Measurements from ENCODE around the gene RAB34.

Gene RAB34

GRCh38 chr17:28728364-28729200 is 10.9 kb upstream of the RAB34 start, which contains the start of gene NEK8:
Gene NEK8, plus strand, starts transcription at chr17:28728788. Its CDS starts 26 bp downstream, at chr17:28728814.
- peak within 1 kb of the TSS; percentile 51 for H3K23ac ChIP-seq (ENCODE audit: low read length)
- peak within 1 kb of the TSS; percentile 88 for H3K56ac ChIP-seq (ENCODE audit: low read length)
- peak within 1 kb of the TSS; percentile 26 for H3K4me2 ChIP-seq (ENCODE audit: low read length)
- peaks cover 4% of the 10 kb centered on the region for H3K36me3 ChIP-seq (ENCODE audit: control insufficient read depth, insufficient read depth, low read length)
- H2AK5ac ChIP-seq (ENCODE audit: low read length) = no peak within 1 kb of the TSS
- no peaks in the 10 kb centered on the region for H3K79me2 ChIP-seq (ENCODE audit: control insufficient read depth, insufficient read depth, low read length)
- H2BK120ac ChIP-seq (ENCODE audit: low read depth, low read length) = peak within 1 kb of the TSS; percentile 74
- no peak within 1 kb of the TSS for H2BK15ac ChIP-seq (replicated peaks; ENCODE audit: low read depth)
- H3K27me3 ChIP-seq (ENCODE audit: insufficient read depth, low read length, poor library complexity) = no peaks in the 10 kb centered on the region
- no peaks in the 10 kb centered on the region for H3K79me1 ChIP-seq (ENCODE audit: low read length)
- H2BK5ac ChIP-seq (ENCODE audit: low read length) = peak within 1 kb of the TSS; percentile 84
- H4K5ac ChIP-seq (ENCODE audit: low read length) = no peak within 1 kb of the TSS
- peak within 1 kb of the TSS; percentile 90 for H3K27ac ChIP-seq (ENCODE audit: low read depth, low read length)
- peak within 1 kb of the TSS; percentile 88 for H3K18ac ChIP-seq (ENCODE audit: low read length)
- peak; percentile 92 for DNase-seq
- no CpG with 5 or more reads among the region's 64 CpGs for WGBS (ENCODE audit: extremely low coverage, insufficient coverage, low lambda C conversion rate)
- H4K8ac ChIP-seq (ENCODE audit: low read depth, low read length) = no peak within 1 kb of the TSS
- H3K4ac ChIP-seq (ENCODE audit: low read depth, low read length) = peak within 1 kb of the TSS; percentile 77
- H3K4me1 ChIP-seq (ENCODE audit: control insufficient read depth, low read depth, low read length) = no peaks in the 10 kb centered on the region
- H3K9ac ChIP-seq (ENCODE audit: low read length) = peak within 1 kb of the TSS; percentile 79
- H3K4me3 ChIP-seq (ENCODE audit: low read length) = peak within 1 kb of the TSS; percentile 59

- Histone ChIP-seq H3K4ac (ENCODE audit: low read depth, low read length) (peak overlapping the region; percentile 60), H2BK120ac (ENCODE audit: low read depth, low read length) (no peak overlapping the region), H3K79me1 (ENCODE audit: low read length) (peaks cover 6% of the 10 kb centered on the region), H3K23ac (ENCODE audit: low read length) (peak overlapping the region; percentile 51), H3K79me2 (ENCODE audit: control insufficient read depth, insufficient read depth, low read length) (peaks cover 11% of the 10 kb centered on the region), H3K27ac (ENCODE audit: low read depth, low read length) (peak overlapping the region; percentile 96), H3K18ac (ENCODE audit: low read length) (peak overlapping the region; percentile 85), H2AK5ac (ENCODE audit: low read length) (no peak overlapping the region), H3K9ac (ENCODE audit: low read length) (peak overlapping the region; percentile 94), H3K27me3 (ENCODE audit: insufficient read depth, low read length, poor library complexity) (no peaks in the 10 kb centered on the region), H3K56ac (ENCODE audit: low read length) (peak overlapping the region; percentile 96), H3K4me2 (ENCODE audit: low read length) (peak overlapping the region; percentile 96), H3K4me3 (ENCODE audit: low read length) (peak overlapping the region; percentile 63), H3K4me1 (ENCODE audit: control insufficient read depth, low read depth, low read length) (no peaks in the 10 kb centered on the region), H4K8ac (ENCODE audit: low read depth, low read length) (no peak overlapping the region), H3K36me3 (ENCODE audit: control insufficient read depth, insufficient read depth, low read length) (peaks cover 13% of the 10 kb centered on the region), H4K5ac (ENCODE audit: low read length) (no peak overlapping the region), H2BK15ac (replicated peaks; ENCODE audit: low read depth) (no peak overlapping the region), H2BK5ac (ENCODE audit: low read length) (peak overlapping the region; percentile 70)
- WGBS (ENCODE audit: extremely low coverage, insufficient coverage, low lambda C conversion rate) = no CpG with 5 or more reads among the region's 57 CpGs
- DNase-seq = peak; percentile 99
Measured at GRCh38 chr17:28726627-28727491, 9.2 kb upstream of the RAB34 start.

DNA sequence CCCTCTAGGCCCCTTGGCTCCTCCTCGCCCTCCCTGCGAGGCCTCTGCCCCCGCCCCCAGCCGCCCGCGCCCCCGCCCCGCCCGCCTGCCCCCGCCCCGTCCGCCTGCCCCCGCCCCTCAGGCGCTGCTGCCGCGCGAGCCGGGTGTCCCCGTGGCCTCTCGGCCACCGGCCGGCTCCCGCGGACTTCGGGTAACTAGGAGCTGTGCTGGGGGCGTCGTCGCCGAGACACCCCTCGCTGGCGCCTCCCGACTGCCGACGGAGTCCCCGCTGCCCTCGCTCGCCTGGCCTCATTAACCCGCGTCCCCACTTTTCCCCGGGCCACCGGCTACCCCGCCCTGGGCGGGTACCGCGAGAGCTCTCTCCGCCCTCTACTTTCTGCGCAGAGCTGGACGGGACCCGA is 8.6 kb upstream of the RAB34 start, which contains the start of gene TLCD1:
TSS of gene TLCD1 (minus strand) at position 8 of the 401 bp plus-strand sequence. CDS start 136 bp downstream, outside the sequence.
- Histone ChIP-seq H3K79me2 (ENCODE audit: control insufficient read depth, insufficient read depth, low read length) (peaks cover 17% of the 10 kb centered on the region), H4K5ac (ENCODE audit: low read length) (no peak within 1 kb of the TSS), H2BK15ac (replicated peaks; ENCODE audit: low read depth) (no peak within 1 kb of the TSS), H2AK5ac (ENCODE audit: low read length) (peak within 1 kb of the TSS; percentile 73), H3K56ac (ENCODE audit: low read length) (peak within 1 kb of the TSS; percentile 100), H3K36me3 (ENCODE audit: control insufficient read depth, insufficient read depth, low read length) (peaks cover 13% of the 10 kb centered on the region), H3K4ac (ENCODE audit: low read depth, low read length) (peak within 1 kb of the TSS; percentile 66), H3K9ac (ENCODE audit: low read length) (peak within 1 kb of the TSS; percentile 99), H3K79me1 (ENCODE audit: low read length) (peaks cover 8% of the 10 kb centered on the region), H2BK120ac (ENCODE audit: low read depth, low read length) (no peak within 1 kb of the TSS), H3K27me3 (ENCODE audit: insufficient read depth, low read length, poor library complexity) (no peaks in the 10 kb centered on the region), H2BK5ac (ENCODE audit: low read length) (peak within 1 kb of the TSS; percentile 96), H3K4me2 (ENCODE audit: low read length) (peak within 1 kb of the TSS; percentile 96), H3K4me3 (ENCODE audit: low read length) (peak within 1 kb of the TSS; percentile 63), H3K18ac (ENCODE audit: low read length) (peak within 1 kb of the TSS; percentile 34), H3K27ac (ENCODE audit: low read depth, low read length) (peak within 1 kb of the TSS; percentile 96), H3K4me1 (ENCODE audit: control insufficient read depth, low read depth, low read length) (no peaks in the 10 kb centered on the region), H3K23ac (ENCODE audit: low read length) (peak within 1 kb of the TSS; percentile 54), H4K8ac (ENCODE audit: low read depth, low read length) (no peak within 1 kb of the TSS)
- DNase-seq = peak; percentile 80
- no CpG with 5 or more reads among the region's 49 CpGs for WGBS (ENCODE audit: extremely low coverage, insufficient coverage, low lambda C conversion rate)

- Histone ChIP-seq H3K79me2 (ENCODE audit: control insufficient read depth, insufficient read depth, low read length) (peaks cover 21% of the 10 kb centered on the region), H3K36me3 (ENCODE audit: control insufficient read depth, insufficient read depth, low read length) (peaks cover 14% of the 10 kb centered on the region), H3K4ac (ENCODE audit: low read depth, low read length) (peak overlapping the region; percentile 66), H2BK15ac (replicated peaks; ENCODE audit: low read depth) (no peak overlapping the region), H3K4me2 (ENCODE audit: low read length) (peak overlapping the region; percentile 79), H3K9ac (ENCODE audit: low read length) (peak overlapping the region; percentile 99), H3K18ac (ENCODE audit: low read length) (peak overlapping the region; percentile 30), H3K27ac (ENCODE audit: low read depth, low read length) (peak overlapping the region; percentile 90), H4K5ac (ENCODE audit: low read length) (no peak overlapping the region), H3K4me1 (ENCODE audit: control insufficient read depth, low read depth, low read length) (no peaks in the 10 kb centered on the region), H3K56ac (ENCODE audit: low read length) (peak overlapping the region; percentile 100), H2AK5ac (ENCODE audit: low read length) (peak overlapping the region; percentile 73), H4K8ac (ENCODE audit: low read depth, low read length) (no peak overlapping the region), H2BK120ac (ENCODE audit: low read depth, low read length) (no peak overlapping the region), H3K23ac (ENCODE audit: low read length) (peak overlapping the region; percentile 54), H2BK5ac (ENCODE audit: low read length) (peak overlapping the region; percentile 96), H3K79me1 (ENCODE audit: low read length) (peaks cover 8% of the 10 kb centered on the region), H3K27me3 (ENCODE audit: insufficient read depth, low read length, poor library complexity) (no peaks in the 10 kb centered on the region), H3K4me3 (ENCODE audit: low read length) (peak overlapping the region; percentile 59)
- WGBS (ENCODE audit: extremely low coverage, insufficient coverage, low lambda C conversion rate) = no CpG with 5 or more reads among the region's 45 CpGs
- peak; percentile 93 for DNase-seq
Measured at GRCh38 chr17:28725660-28726225, 8.1 kb upstream of the RAB34 start.

DNA sequence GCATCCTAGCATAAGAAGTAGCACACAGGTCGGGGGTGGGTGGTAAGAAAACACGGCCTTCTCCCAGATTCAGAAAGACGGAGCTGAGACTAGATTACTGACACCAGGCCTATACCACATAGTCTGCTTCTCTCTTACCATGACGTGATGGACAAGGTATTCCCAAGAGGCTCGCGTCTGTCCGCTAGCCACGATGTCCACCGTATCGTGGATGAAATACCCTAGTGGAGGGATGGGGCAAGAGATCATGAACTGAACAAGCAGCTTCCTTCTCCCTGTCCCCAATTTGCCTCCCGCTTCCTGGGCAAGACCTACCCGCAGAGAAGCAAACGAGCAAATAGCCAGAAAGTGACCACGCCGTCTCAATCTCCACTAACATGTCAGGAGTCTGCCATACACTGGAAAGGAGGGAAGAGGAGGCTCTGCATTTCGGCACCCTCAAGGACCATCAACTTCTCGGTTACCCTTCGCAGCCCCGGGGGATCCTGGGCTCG is 7.5 kb upstream of the RAB34 start:
- no peak overlapping the region for H2BK120ac ChIP-seq (ENCODE audit: low read depth, low read length)
- peak overlapping the region; percentile 73 for H2BK5ac ChIP-seq (ENCODE audit: low read length)
- H3K27me3 ChIP-seq (ENCODE audit: insufficient read depth, low read length, poor library complexity) = no peaks in the 10 kb centered on the region

More for the DNA sequence above, 7.5 kb upstream of the RAB34 start:
- peak; percentile 79 for DNase-seq
- peak overlapping the region; percentile 99 for H3K9ac ChIP-seq (ENCODE audit: low read length)
- peak overlapping the region; percentile 46 for H2AK5ac ChIP-seq (ENCODE audit: low read length)
- H3K79me1 ChIP-seq (ENCODE audit: low read length) = peaks cover 9% of the 10 kb centered on the region
- peak overlapping the region; percentile 22 for H3K4ac ChIP-seq (ENCODE audit: low read depth, low read length)
- H2BK15ac ChIP-seq (replicated peaks; ENCODE audit: low read depth) = no peak overlapping the region
- H3K56ac ChIP-seq (ENCODE audit: low read length) = peak overlapping the region; percentile 100
- H3K79me2 ChIP-seq (ENCODE audit: control insufficient read depth, insufficient read depth, low read length) = peaks cover 27% of the 10 kb centered on the region
- H3K4me3 ChIP-seq (ENCODE audit: low read length) = peak overlapping the region; percentile 59
- WGBS (ENCODE audit: extremely low coverage, insufficient coverage, low lambda C conversion rate) = no CpG with 5 or more reads among the region's 20 CpGs
- H3K4me1 ChIP-seq (ENCODE audit: control insufficient read depth, low read depth, low read length) = no peaks in the 10 kb centered on the region
- peak overlapping the region; percentile 30 for H3K18ac ChIP-seq (ENCODE audit: low read length)
- no peak overlapping the region for H4K5ac ChIP-seq (ENCODE audit: low read length)
- no peak overlapping the region for H4K8ac ChIP-seq (ENCODE audit: low read depth, low read length)
- H3K23ac ChIP-seq (ENCODE audit: low read length) = peak overlapping the region; percentile 54
- H3K36me3 ChIP-seq (ENCODE audit: control insufficient read depth, insufficient read depth, low read length) = peaks cover 15% of the 10 kb centered on the region
- H3K4me2 ChIP-seq (ENCODE audit: low read length) = peak overlapping the region; percentile 79
- H3K27ac ChIP-seq (ENCODE audit: low read depth, low read length) = peak overlapping the region; percentile 90

Measured in mesendoderm (in vitro differentiated cells).